Superior temporal gyrus (tissue), 1 donor: ENCODE results near the gene PCBP4.

Experiments
- DNase-seq: peaks from one replicate; pipeline ENCODE4 v3.0.0-alpha.2; 2016; ENCODE audit errors: extremely low spot score

The PCBP4 gene

GRCh38 chr3:51967384-51968169 is at the start of gene PCBP4:
Gene PCBP4 (minus strand): TSS chr3:51967454. CDS start chr3:51961240, 6,214 bp downstream.
- peak; percentile 83 for DNase-seq

DNA sequence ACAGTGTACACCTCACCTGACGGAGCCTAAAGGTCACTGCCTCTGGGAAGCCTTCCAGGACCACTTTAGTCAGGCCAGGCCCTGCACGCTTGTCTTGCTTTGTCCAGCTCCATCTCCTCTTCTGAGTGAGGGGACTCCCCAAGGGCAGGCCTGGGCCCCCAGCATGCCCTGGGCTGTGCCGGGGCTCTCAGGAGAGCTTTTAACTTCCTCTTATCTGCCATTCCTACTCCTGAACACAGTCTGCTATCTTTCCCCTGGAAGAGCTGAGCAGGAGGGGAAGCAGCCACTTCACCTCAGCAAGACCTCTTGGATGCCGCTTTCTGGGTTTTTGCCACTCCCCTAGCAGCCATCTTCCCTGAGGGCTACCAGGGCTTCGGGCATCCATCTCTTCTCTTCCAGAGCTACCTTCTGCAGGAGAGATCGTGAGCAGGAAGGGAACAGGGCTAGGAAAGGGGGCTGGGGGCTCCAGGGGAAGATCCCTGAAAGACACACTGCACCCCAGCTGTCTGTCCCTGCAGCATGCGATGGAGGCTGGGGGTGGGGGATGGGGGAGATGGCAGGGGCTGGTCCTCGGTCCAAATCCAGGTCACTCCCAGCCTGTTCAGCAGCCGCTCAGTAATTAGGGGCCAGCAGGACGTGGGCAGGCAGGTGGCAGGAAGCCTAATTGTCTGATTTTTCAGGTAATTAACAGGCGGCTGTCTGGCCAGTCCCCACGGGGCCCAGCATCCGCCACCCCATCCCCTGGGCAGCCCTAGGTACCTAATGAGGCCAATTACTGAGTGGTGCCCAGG is 48.4 kb upstream of the PCBP4 start:
- no peak for DNase-seq

DNA sequence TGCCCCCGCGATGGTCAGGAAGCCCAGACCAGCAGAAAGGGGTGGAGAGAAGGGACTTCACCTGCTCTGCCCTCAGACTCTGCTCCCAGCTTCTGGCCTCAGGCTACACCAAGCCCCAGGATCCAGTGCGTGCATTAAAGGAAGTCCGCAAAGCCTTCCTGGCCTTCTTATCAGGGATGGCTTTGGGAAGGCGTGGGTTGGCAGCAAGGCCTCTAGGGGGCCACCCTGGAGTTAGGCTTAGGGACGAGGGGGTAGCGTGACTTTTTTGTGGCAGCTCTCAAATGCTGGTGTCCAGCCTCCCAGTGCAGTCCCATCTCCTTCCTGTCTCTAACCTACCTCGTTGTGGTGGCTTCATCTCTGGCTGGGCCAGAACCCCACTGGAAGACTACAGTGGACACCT is 47.4 kb upstream of the PCBP4 start:
- no peak for DNase-seq

GRCh38 chr3:52013802-52014598 is 46.7 kb upstream of the PCBP4 start:
- DNase-seq: no peak

GRCh38 chr3:52012699-52013098 is 45.4 kb upstream of the PCBP4 start:
- no peak for DNase-seq

DNA sequence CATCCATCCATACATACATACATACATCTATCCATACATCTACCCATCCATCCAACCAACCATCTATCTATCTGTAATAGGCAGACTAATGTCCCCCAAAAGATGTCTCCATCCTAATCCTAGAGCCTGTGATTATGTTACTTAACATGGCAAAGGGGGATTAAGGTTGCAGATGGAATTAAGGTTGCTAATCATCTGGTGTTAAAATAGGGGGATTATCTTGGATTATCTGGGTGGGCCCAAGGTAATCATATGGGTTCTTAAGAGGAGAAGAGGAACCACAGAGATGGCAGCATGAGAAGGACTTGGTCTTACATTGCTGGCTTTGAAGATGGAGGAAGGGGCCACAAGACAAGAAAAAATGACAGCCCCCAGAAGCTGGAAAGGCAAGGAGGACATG is 43.2 kb upstream of the PCBP4 start:
- no peak for DNase-seq

DNA sequence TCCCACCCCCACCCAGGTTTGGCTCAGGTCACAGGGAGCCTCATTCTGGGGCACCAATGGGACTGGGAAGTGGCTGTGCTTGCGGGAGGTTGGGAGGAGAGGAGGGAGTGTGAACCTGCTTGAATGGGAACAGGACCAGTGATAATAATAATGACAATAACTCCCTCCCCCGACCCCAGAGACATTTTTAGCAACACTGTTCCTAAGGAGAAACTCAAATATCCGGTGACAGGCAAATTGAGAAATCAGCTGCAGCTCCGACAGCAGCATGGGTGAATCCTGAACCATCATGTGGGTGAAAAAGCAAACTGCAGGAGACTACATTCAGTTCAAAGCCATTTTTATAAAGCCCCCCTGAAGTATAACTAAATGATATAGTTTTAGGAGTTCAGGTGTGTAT is 40.0 kb upstream of the PCBP4 start:
- no peak for DNase-seq

GRCh38 chr3:52006820-52007133 is 39.5 kb upstream of the PCBP4 start:
- no peak for DNase-seq

- DNase-seq: no peak
These were observed 39.0 kb upstream of the PCBP4 start for GRCh38 chr3:52006017-52006819.

DNA sequence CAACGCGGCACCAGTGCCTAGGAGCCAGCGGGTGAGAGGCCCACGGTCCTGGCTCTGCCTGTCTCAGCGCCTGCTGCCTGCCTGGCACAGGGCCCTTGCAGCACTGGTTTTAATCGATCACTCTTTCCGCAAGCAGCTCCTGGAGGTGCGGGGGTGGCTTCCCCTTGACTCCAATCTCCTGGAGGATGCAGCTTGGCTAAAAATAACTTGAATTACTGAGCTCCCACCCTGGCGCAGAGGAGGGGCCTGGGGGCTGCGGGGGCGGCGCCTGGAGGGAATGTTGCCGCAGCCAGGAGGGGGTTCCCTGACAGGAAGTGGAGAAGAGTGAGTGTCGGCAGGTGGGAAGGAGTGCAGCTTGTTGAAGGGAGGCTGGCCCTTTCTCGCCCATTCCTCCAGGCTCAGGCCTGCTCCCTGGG is 38.3 kb upstream of the PCBP4 start:
- no peak for DNase-seq

DNA sequence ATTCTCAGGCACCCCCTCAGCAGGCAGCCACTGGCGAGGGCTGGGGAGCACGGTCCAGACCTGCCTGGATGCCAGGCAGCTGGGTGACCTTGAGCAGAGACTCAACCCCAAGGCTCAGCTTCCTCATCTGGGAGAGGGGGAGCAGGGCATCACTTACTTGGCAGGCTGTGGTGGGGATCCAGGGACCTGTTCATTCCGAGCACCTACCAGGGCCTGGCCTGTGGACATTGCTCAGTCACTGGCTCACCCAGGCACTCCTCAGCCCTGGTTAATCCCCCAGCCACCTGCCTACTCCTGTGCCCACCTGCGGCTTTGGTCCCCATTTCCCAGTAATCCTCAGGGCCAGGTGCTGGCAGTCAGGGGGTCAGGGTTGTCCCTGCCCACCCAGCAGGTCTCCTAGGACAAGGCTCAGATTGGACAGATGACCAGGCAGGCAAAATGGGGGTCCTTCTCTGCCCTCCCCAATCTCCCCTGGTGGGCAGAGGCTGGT is 37.7 kb upstream of the PCBP4 start:
- no peak for DNase-seq

GRCh38 chr3:52004163-52004787 is 37.0 kb upstream of the PCBP4 start:
- peak; percentile 85 for DNase-seq

DNA sequence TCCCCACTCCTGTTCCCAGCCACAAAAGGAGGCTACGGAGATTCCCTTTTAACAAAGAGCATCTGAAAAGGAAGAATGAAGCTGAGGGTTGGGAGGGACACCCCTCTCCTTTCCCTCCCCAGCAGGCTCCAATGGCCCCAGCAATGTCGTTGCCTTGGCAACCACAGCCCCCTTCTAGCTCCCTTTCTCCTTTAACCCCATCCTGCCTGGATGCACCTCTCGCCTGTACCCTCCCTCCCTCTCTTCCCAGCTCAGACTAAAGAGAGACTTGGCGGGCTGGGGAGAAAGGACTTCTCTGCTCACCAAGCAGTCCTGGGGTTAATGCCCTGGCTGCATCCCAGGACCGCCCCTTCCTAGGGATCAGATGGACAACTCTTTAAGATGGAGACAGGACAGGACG is 35.5 kb upstream of the PCBP4 start:
- DNase-seq: no peak

DNA sequence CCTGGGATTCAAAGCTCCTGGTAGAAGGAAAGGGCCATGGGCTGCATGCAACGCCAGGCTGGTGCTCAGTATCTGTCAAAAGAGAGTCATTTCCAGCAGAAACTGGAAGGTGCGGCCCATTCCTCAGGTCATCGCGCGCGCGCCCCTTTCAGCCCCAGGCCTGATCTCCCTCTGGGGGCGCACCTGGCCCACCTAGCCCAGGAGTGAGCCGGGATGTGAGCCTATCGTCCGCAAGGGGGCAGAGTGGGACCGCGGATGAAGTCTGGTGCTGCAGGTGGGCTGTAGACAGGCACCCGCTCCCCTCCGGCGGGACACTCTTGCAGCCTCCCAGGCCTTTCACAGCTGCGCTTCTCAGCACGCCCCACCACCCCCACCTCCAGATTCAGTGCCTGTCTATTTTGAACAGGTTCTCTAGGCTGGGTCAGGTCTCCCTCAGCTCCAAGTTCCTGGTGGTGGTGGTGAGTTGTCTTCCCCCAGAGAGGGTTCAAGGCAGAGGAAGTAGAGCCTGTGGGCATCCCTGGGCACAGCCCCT is 34.3 kb upstream of the PCBP4 start:
- DNase-seq: peak; percentile 83

GRCh38 chr3:51999846-52000245 is 32.6 kb upstream of the PCBP4 start:
- no peak for DNase-seq

- DNase-seq: no peak
These were observed 31.5 kb upstream of the PCBP4 start for GRCh38 chr3:51998774-51999173.

DNA sequence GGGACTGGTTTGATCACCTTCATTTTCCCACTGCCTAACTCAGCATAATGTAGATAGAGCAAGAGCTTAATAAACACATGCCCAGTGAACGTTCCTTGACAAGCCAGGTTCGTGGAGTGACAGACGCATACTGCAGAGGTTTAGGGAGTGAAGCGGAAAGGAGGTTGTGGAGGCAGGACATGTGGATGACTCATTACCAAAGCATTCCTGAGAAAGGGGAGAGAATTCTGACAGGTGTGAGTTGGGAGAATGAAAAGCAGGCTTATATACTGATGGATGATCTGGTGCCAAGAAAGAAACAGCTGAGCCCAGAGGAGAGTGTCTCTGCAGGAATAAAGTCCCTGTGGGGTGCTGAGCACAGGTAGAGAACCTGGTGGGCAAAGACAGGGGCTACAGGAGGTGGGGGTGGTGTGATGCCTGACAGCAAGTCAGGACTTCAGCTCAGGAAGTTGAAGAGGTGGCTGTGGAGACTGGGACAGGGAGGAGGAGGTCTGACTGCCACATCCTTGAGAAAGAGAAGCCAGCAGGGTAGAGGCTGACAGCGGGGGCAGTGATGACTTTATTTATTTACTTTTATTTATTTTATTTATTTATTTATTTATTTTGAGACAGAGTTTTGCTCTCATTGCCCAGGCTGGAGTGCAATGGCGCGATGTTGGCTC is 30.8 kb upstream of the PCBP4 start:
- no peak for DNase-seq

DNA sequence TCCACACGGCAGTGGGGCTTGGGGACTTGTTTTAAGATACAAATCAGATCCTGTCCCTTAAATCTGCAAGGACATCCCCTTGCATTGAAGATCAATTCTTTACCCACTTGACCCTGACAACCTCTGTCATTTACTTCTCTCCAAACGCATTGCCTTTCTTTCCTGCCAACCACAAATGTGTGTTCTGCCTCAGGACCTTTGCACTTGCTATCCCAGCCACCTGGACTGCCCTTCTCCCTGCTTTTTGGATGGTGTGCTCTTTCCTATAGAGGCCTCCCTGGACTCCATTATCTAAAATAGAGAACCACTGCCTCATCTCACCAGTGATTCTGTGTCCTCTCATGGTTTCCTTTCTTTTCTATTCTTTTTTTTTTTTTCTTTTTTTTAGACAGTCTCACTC is 29.9 kb upstream of the PCBP4 start:
- no peak for DNase-seq

- DNase-seq: peak; percentile 97
These were observed 28.3 kb upstream of the PCBP4 start, which contains the start of gene RPL29 for GRCh38 chr3:51995346-51996163. Gene RPL29 (minus strand): TSS chr3:51995895. CDS start chr3:51995461, 434 bp downstream.
